ENCODE measurements around the gene CCL27.
A peak's percentile ranks its signal among the peaks of the same experiment; 100 is the strongest.

CCL27 gene

GRCh38 chr9:34684145-34684544, 21.7 kb upstream of the CCL27 start:
- no peak for DNase-seq

DNA sequence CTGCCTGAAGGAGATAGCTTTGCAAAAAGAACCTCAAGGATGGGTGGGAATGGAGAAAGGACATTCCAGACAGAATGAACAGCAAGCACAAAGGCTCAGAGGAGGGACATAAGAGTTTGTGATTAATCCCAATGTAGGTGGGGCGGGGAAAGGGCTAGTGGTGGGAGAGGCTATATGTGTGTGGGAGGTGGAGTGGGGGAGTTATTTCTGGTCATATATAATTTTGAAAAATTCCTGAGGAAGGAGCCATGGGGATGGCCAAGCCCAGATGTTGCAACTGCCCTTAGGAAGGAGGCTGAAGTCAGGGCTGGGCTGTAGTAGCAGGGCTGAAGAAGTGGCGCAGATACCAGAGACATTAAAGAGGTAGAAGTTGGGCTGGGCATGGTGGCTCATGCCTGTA, 13.4 kb upstream of the CCL27 start:
- no peak for DNase-seq

DNA sequence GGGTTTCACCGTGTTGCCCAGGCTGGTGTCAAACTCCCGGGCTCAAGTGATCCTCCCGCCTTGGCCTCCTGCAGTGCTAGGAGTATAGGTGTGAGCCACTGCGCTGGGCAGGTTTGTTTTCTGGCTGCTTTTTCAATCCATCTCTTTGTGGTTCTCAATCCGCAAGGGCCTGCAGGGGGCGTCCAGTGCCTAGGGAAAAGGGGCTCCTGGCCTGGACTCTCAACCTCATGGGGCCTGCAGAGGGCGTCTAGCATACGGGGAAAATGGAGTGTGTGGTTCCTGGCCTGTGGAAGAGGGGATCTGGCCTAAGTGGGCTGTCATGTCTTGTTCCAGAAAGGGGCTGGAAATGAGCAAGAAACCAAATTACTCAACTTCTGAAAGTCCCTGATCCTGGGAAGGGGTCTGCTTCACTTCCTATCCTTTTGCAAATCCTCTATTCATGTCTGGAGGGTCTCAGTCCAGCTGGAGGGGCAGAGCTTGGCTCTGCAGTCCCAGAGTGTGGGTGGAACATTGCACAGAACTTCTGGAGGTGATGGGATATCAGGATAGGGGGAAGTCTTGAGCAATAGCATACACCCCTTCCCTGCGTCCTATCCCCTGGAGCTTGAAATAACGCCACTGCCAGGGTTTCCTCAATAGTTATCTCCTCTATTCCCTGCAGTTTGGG, 12.7 kb upstream of the CCL27 start:
- peak; percentile 58 for DNase-seq

DNA sequence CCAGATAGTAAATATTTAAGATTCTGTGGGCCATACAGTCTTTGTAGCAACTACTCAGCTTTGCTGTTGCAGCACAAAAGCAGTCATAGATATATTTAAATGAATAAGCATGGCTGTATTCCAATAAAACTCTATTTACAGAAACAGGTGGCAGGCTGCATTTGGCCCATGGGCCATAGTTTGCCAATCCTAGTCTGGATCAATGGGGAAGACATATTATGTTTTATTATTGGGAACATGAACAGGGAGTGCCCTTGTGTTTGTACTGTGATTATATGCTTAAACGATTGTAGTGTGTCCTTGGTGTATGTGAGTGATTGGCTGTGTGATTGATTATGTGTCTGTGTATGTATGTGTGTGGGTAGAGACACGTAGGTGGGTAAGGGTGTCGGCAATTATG, 12.0 kb upstream of the CCL27 start:
- no peak for DNase-seq

DNA sequence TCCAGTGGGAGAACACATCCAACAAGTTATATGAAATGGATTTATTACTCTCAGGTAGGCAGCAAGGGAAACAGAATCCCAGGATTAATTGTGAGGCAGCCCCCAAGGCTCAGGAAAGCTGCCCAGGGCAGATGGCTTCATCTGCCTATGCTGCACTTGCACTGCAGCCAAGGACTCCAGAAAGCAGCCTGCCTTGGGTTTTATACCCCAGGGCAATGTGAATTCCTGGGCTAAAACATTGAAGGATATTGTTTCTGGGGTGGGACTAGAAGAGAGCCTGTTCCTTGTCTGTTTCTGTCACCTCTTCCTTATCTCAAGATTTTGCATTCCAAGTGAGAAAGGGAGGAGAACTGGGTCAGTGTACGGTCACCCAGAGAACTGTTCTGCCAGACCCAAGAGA, 8.8 kb upstream of the CCL27 start:
- DNase-seq, result no peak

DNA sequence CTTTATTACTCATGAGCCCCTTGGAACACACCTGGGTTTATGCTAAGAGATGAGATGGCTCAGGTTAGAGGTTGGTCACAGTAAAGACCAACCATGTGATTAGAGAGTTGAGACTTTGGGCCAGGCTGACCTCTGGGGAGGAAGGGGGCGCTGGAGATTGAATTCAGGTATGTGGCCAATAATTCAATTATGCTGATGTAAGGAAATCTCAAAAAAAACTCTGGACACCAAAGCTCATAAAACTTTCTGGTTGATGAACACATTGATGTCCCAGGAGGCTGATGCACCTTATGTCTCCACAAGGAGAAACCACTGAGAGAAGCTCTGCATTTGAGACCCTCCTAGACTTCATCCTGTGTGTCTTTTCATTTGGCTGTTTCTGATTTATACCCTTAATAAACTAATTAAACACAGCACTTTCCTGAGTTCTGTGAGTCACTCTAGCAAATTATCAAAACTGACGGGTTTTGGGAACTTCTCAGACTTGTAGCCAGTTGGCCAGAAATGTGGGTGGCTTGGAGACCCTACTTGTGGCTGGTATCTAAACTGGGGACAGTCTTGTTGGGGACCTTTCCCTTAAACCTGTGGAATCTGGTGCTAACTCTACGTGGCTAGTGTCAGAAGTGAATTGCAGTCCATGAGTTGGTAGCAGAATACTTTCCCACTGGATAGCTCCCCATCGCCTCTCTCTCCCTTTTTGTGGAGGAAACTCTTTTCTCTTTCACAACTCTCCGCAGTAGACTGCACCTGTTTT, 7.5 kb upstream of the CCL27 start:
- DNase-seq, result no peak

GRCh38 chr9:34665381-34666250, 3.2 kb upstream of the CCL27 start:
- peak; percentile 90 for DNase-seq

DNA sequence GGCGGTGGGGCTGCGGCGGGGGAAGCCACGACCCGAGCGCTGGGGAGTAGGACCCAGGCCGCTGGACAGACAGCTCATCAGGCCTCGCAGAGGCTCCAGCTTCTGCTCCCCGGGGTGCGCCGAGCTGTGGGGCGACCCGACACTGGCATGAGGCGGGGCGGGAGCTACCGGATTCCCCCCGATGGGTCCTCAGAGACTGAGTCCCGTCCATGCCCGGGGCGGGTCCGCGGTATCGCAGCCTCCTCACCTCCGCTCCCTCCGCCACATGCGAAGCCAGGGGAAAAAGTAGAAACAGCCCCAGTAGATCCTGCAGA, 2.6 kb upstream of the CCL27 start:
- DNase-seq, result no peak

- DNase-seq, result peak; percentile 60
Measured at GRCh38 chr9:34664281-34665066, 2.0 kb upstream of the CCL27 start.

DNA sequence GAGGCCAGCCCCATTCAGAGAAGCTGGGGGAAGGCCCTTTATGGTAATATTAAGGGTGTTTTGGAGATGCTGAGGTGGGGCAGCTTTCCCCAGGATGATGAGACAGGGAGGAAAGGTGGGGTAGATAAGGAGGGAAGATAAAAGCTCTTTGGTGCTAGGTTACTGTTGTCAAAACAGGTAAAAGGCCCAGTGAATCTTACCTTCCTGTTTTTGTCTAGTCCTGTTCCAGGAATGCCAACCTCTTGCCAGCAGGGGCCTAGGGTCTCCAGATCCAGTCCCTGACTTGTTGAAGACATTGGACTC, 797 bp upstream of the CCL27 start:
- no peak for DNase-seq

- DNase-seq, result no peak
Measured at GRCh38 chr9:34659592-34660253, 2.7 kb downstream of the CCL27 start.

DNA sequence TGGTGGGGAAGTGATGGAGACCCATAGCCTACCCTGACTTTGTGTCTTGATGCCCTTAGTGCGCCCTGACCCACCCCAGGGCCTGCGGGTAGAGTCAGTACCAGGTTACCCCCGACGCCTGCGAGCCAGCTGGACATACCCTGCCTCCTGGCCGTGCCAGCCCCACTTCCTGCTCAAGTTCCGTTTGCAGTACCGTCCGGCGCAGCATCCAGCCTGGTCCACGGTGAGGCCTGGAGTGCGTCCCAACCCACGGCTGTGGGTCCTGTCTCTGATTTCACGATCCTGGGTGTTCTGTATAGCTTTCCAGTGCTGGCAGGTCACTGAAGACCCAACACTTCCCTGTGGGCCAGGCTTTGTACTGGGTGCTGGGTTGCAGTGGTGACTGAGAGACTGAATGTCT, 4.0 kb downstream of the CCL27 start:
- no peak for DNase-seq

DNA sequence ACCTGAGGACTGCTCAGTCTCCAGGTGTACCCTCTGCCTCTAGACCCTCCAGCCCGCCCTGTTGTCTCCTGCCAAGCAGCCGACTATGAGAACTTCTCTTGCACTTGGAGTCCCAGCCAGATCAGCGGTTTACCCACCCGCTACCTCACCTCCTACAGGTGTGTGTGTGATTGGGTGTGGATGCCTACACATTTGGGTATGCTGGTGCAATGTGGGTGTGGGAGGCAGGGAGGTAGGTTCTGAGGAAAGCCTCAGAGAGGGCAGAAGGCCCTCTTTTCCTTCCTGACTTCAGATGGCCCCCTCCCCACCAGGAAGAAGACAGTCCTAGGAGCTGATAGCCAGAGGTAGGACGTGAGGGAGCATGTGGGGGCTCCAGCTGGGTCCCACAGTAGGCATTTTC, 5.5 kb downstream of the CCL27 start:
- no peak for DNase-seq

GRCh38 chr9:34655394-34655793, 7.1 kb downstream of the CCL27 start:
- no peak for DNase-seq

GRCh38 chr9:34654323-34655051, 8.0 kb downstream of the CCL27 start:
- no peak for DNase-seq

DNA sequence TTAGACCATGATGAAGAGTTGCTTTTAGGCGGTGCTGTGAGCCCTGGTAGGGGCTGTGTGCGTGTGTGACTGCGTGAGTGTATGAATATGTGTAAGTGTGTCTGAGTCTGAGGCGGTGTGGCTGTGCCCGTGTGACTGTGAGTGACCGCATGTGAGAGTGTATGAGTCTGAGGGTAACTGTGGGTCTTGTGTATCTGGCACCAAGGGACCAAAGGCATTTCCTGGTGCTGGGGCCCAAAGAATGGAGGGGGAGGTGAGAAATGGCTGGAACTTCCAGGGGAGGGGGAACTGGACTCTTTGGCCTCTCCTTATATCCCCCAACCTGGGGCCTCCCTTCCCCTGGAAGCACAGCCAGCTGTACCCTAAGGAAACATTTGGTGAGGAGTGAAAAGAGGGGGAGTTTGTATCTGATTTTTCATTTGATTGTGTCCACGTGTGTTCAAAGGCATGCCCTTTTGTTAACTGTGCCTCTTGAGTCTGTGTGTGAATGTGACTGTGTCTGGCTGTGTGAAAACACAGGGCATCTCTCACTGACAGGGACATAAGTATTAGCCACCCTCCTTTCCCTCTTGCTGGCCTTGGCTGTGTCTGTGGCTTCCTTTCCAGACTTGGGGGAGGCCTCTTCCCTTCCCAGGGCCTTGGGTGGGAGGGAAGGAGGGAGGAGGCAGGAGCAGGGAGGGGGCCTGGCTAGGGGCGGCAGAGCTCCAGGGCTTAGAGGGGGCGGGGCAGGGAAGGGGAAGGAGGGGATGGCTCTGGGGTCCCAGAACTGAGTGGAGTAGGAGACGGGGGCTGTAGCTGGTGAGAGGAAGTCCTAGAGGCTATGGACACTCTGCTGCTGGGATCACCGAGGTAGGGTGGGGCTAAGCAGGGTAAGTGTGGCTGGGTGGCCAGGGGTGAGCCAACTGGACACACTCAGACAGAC, 9.0 kb downstream of the CCL27 start:
- peak; percentile 25 for DNase-seq

GRCh38 chr9:34652602-34653000, 9.9 kb downstream of the CCL27 start:
- no peak for DNase-seq

DNA sequence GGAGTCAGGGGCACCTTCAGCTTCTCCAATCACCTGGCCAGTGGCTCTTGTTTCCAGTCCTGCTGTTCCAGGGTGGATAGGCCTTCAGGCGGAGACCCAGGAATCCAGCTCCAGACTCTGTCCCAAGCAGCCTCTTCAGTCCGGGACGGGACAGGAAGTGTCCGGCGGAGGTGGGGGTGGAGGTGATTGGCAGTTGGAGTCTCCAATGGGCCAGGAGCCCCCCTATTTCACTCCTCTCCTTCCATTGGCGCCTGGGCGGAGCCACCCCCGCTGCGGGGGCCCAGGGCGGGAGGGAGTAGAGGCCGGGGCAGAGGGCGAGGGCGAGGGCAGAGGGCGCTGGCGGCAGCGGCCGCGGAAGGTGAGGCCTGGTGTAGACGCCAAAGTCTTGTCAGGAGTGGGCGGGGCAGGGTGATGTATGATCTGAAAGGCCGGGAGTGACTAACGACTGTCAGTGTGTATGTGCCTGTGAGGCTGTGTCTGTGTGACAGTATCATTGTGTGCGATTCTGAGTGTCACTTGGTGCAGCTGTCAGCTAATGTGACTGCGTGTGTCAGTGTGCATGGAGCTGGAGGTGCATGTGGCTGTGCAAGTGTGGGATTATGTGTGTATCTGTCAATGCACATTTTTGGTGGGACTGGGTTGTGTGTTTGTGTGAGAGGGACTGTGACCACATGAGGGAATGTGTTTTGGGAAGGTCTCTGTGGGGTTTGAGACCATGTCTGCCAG, 10.4 kb downstream of the CCL27 start, which contains the start of gene IL11RA:
TSS of gene IL11RA (plus strand) at position 310 of the 726 bp plus-strand sequence. CDS start 3,033 bp downstream, outside the sequence.
- peak; percentile 71 for DNase-seq

DNA sequence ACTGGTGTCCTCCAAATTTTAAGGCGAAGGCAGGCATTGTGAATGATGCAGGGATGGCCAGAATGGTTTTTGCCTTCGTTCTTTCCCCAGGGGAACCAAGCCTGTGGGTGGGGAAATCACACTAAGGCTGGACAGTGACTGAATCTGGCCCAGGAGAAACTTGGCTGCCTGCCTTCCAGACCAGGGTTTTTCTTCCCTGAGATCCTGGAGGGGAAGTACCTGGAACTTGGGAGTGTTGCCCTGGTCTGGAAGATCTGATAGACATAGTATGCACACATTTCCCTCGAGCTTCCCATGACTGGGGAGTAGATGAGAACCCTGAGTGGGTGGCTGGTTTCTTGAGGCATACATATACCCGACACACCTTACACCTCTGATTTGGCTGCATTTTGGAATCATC, 11.1 kb downstream of the CCL27 start:
- DNase-seq, result no peak

- no peak for DNase-seq
Measured at GRCh38 chr9:34650816-34651215, 11.6 kb downstream of the CCL27 start.

All from retina (tissue), 1 donor.